ENCODE measurements around the gene PSMA1.
A peak's percentile ranks its signal among the peaks of the same experiment; 100 is the strongest.

The PSMA1 gene

DNA sequence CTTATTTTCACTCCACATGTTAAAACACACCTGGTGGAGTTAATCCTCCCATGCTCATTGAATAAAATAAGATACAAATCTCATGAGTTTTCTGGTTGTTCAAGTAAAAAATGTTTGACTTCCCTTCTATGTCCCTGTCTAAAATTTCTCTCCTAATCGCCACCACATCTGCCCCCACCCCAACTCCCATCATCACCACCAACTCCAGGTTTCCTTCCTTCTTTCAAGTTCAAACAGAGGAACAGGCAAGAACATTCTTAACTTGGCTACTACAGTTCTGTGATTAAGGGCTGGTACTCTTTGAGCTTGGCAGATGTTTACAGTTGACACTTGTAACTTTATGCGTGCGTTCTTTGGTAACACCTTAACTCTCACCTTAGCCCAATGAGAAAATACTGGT lies 9.1 kb upstream of the PSMA1 start:
- no peak for DNase-seq

DNA sequence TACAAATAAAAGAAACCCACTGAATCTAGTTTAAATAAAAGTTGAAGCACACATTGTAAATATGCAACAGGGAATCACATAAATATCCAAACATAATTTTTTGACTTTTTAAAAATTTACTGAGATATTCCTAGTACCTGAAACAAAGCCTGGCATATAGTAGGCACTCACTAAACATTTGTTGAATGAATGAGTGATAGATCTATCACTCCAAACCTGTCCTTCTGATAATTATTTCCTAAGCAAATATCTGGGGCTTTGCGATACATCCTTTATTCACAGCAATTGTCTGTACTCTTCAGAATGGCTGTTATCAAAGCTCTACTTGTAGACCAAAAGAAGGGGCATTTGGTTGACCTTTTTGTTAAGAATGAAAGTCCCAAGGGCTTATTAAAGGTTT lies 2.6 kb upstream of the PSMA1 start:
- no peak for DNase-seq

DNA sequence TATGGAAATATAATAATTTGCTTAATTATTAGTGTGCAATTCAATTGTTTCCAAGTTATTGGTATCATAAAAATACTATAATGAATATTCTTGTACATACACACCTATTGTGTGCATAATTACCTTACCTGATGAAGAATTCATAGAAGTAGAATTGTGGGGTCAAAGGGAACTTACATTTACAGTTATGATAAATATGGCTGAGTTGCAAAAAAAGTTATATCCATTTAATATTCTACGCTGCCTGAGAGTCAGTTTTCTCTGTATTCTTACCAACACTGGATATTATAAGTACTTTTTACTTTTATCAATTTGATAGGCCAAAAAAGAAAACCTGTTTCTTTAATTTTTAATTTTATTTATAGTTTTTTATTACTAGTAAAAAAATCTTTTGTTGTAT lies 2.1 kb upstream of the PSMA1 start:
- DNase-seq, result no peak

DNA sequence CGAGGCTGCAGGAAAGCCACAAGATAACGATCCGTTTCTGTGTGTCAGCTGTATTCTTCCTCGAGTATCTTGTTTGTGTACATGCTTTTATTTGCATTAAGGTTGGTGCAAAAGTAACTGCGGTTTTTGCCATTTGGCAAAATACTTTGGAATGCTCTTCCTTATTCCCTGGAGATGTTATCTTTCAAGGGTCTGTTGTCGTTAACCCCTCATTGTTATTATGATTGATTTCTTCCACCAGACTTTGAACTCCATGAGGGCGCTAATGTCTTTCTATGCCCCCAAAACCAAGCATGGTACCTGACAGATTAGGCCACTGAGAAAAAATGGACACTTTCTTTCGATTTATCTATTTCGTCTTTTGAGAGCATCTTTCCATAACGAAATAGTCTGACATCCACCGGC lies 563 bp upstream of the PSMA1 start:
- DNase-seq, result peak; percentile 51

DNA sequence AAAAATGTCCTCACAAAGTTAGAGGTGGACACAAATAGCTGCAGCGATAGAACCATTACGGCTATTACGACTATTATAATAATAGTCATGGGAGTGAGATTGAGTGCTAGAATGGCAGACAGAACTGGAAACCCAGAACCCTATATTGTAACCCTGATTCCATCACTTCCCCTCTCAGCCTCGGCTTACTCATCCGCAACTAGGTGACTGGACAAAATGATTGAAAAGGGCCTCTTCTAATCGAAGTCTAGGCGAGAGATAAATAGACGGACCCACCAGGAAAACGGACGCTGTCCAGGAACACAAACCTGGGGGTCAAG lies 629 bp downstream of the PSMA1 start:
- DNase-seq, result peak; percentile 44

DNA sequence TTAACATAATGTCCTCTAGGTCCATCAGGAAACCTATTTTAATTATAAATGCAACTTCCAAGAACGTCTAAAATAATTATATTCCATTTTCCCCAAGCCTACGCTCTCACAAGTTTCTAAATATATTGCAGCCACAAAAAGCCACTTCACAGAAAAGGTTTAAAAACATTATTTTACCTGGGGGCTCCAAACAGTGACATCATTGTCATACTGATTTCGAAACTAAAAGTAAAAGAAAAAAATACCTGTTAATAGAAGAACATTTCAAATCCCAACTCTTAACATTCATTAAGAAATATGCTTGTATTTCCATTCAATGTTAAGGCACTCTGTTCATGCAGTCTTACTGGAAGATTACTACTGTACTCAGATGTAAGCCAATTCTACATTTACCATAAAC lies 1.4 kb downstream of the PSMA1 start:
- DNase-seq, result no peak

DNA sequence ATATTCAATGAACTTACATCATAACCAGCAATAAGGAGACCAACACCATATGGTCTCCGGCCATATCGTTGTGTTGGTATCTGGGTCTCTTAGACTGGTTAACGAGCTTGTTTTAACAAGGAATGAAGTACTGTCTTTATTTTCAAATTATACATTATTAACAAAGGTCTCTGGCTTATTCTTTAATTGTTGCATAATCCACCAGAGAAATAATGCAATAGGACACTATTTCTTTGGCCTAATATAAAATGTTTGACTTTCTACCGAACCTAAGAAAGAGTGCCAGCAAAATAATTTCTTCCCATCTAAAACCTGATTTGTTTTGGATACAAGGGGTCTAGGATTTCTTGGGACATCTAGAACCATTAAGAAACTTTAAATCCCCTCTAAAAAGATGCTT lies 6.4 kb downstream of the PSMA1 start:
- DNase-seq, result no peak

DNA sequence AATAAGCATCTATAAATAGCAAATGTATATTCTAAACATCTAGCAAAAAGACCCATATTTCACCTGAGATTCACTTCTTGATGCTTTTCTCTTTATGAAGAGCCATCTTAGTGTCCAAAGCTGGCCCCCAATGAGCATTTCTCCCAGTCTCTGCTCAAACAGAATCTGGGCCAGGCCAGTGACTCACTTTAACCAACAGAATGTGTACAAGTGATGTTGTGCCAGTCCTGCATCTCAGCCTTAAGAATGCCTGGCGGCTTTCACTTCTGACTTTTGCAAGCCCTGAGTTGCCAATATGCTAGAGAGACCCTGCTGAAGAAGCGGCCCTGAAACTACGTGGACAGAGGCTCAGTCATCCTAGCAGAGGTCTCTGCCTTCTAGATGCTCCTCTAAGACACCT lies 13.7 kb downstream of the PSMA1 start:
- DNase-seq, result no peak

DNA sequence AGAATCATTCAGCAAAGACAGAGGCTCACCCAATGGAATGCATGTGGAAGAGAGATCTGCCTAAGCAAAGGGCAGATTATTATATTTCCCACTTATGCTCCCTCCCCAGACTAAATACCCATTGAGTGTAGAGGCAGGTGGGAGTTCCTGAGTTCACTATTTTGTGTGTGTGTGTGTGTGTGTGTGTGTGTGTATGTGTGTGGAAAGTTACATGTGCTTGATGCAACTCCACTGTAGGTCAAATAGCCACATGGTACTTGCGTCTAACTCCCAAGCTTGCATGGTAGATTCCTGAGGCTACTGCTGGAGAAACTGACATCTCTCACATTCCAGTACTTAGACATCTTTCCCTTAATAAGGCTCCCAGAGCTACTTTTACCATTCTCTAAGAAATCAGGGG lies 17.2 kb downstream of the PSMA1 start:
- no peak for DNase-seq

DNA sequence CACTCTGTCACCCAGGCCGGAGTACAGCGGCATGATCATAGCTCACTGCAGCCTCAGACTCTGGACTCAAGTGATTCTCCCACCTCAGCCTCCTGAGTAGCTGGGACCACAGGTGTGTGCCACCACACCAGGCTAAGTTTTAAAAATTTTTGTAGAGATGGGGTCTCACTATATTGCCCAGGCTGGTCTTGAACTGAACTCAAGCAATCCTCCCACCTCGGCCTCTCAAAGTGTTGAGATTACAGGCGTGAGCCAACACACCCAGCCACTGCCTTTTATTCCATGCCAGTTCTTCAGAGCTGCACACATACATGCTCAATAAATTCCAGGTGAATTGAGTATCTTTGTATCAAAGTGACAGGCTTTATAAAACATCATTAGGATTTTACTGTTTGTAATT lies 18.1 kb downstream of the PSMA1 start:
- DNase-seq, result no peak

DNA sequence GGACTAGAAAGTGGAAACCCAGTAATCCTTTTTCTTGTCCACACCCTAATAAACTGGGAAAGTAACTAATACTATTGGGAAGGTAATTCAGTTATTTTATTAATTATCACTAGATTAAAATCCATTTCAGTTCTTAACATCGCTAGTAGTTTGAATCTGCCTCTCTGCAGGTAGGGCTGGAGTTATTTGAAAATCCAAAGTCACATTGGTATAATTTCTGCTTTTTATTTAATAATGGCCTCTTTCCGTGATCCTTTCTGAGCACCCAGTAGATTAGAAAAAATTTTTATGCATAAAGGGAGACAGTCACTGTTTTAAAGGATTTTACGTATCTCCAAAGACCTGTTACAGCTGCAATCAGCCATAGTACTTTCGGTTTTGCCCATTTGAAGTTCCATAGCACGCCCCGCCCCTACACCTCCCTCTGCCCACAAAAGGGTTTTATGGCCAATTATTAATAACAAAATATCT lies 20.0 kb downstream of the PSMA1 start:
- DNase-seq, result peak; percentile 86

DNA sequence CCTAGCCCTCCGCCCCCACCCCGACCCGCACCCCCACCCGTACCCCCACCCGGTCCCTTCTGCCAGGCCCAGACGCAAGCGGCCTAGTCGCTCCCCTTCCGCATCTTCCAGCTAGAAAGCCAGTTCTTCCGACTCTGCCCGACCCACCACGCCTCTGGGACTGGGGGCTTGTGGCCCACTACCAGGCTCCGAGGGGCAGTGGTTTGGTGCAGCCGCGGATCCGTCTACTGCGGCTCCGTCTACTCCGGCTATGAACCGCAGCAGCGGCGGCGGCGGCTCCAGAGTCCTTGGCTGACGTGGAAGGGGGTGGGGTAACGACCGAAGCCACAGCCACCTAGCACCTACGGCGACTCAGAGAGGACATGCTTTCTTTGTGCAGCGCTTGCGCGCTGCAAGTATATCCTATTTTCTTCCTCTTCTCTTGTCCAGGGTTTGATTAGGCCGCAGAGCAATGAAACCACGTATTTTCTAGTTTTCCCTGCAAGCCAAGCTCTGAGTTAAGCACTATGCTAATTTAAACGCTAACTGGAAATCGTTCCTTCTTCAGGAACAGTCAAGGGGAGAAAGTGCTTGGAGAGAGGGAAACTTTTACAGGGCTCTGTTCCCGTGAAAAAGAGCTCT lies 20.5 kb downstream of the PSMA1 start, which contains the start of gene COPB1:
COPB1 (minus strand) TSS at position 252 of the 621 bp plus-strand sequence. CDS start 883 bp downstream, outside the sequence.
- DNase-seq, result peak; percentile 97

DNA sequence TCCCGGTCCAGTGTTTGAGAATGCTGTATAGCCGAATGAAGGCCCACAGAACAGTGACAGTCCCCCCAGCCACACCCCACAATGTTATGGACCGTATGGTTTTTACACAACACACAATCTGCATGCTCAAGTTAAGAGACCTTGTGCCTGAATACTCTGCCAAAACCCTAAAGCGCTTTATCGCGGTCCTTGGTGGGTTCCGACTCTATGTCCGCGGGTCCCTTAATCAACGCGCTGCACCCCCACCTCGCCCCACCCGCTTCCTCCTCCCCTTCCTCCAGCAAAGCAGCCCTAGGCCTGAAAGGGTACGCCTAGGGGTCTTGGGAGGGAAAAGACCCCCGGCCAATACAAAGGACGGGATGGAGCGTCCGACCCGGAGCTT lies 21.0 kb downstream of the PSMA1 start:
- peak; percentile 75 for DNase-seq

DNA sequence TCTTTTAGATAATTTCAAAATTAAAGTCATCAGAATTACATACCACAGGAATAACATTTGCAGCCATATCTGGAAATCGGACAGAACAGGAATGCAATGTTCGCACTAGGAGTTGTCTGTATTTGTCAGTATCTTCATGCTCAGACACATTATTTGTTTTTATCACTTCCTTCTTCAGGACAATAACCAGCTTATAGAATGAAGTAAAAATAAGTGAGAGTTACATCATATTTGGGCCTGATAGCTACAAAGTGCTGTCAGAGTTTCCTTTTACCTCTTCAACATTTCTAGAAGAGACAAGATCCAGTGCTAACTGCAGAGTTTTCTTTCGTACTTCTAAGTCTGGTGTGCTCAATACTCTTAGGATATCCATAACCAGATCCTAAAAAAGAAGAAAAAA lies 39.5 kb downstream of the PSMA1 start:
- DNase-seq, result no peak

DNA sequence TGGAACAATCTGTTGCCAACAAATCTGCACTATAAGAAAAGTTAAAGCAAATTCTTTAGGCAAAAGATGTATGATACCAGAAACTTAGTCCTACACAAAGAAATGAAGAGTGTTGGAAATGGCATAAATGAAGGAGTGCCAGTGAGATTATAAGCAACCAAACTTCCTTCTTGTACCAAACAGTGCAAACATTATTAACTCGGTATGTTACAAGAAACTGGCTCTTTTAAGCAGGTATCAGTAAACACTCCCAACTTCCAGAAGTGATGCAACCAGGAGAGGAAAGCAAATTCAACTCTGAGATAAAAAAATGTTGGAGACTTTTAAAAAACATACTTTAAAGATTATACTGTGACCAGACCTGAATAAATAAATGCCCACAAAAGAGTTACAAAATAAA lies 49.1 kb downstream of the PSMA1 start:
- DNase-seq, result no peak

DNA sequence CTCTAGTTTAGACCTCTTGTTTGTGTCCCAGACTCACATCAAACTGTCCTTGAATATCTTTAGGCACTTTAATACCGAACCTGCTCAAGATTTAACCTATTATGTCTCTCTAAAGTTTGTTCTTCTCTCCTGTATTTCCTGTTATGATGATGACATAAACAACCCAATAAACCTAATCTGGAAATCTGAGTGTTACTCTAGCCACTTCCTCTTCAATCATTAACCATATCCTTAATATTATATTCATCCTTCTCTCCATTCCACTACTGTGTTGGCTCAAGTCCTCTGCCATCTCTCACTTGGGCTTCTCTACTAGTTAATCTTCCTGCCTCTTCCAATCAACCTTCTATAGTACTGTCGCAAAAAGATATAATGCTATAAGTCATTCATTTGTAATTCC lies 56.6 kb downstream of the PSMA1 start:
- peak; percentile 12 for DNase-seq

DNA sequence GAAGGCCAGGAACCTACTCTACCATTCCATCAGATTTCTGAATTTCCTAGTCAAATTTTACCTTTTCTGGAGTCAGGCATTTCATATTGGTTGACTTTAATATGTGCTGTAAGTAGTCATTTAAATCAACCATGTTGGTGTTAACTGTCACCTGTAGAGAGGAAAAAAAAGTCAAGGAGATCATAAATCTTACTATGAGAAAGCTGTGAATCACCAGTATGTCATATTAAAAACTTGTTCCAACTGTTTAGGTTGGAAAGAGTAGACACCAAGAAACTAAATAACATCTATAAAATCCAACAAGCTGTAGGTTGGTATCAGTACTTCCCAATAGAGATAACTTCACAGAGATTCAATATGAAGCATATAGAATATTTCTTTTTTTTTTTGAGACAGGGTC lies 60.0 kb downstream of the PSMA1 start:
- no peak for DNase-seq

DNA sequence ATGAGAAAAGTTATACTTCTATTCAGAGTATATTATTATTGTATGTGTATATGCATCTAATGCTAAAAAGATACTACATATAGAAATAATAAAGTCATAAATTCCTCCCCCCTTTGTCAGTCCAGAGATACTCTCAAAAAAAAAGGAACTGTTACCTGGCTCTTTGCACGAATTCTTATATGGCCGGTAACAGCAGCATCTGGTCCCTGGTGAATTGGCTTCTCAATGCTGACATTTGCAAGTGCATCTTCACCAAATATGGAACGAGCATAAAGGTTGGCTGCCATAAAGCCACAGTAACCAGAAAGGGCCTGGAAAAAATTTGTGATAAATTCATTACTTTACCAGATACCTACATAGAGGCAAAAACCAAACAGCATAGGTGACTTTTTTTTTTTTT lies 61.8 kb downstream of the PSMA1 start:
- DNase-seq, result no peak

DNA sequence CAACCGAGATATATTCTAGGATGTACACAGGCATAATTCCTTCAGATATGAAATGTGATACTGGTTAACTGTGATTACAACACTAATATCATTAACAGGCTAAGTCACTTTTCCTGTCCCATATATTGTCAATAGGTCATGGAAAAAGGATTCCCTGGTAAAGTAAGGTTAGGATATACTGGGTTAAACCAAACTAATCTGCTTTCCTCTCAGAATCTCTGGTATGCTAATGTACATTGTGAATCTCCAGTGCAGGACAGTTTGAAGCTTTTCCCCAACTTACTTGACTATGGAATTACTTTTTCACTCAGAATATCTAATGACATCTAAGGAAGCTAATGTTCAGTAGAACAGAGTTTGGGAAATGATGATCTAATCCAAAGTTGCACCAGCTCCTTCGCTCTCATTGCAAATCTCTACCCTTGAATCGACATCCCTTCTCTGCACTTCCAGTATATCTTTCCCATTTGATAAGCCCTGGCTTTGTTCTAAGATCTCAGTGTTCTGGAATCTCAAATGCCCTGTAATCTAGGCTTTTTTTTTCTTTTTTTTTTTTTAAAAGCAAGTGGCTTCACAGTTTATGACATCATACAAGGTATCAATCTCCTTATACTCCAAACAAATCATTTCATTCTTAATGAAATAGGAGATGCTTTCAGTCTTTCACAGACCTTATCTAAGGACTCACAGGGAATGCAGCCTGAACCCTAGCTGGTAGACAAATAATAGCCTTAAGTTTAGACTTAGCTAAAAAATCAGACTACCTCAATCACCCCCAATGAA lies 64.3 kb downstream of the PSMA1 start:
- no peak for DNase-seq

Measured in hematopoietic multipotent progenitor cell treated with erythropoietin and hydrocortisone succinate and interleukin-3 and kit ligand, for 6 days (in vitro differentiated cells).